Stimulated activated CD8-positive, alpha-beta memory T cell treated with anti-CD3 and anti-CD28 coated beads, Interleukin-15, amount 100 ng/mL, for 24 hours (primary cell): Measurements from ENCODE around the gene ACTR5.
"Not testable (repeated sequence)": the region's sequence is repeated elsewhere in the genome, so short reads cannot be mapped to it uniquely, and the experiment has no call there.

Source experiments
- DNase-seq: peaks from one replicate; pipeline ENCODE4 v3.0.0-alpha.2; 2020; ENCODE audit warnings: low read depth

The ACTR5 gene

GRCh38 chr20:38766071-38766470 is 17.8 kb downstream of the ACTR5 start:
- no peak for DNase-seq

- DNase-seq = no peak
Observed at GRCh38 chr20:38769376-38770295, 21.4 kb downstream of the ACTR5 start.

GRCh38 chr20:38770546-38770945 is 22.3 kb downstream of the ACTR5 start:
- no peak for DNase-seq

GRCh38 chr20:38770970-38771369 is 22.7 kb downstream of the ACTR5 start:
- no peak for DNase-seq

GRCh38 chr20:38771621-38772020 is 23.4 kb downstream of the ACTR5 start:
- no peak for DNase-seq

GRCh38 chr20:38774167-38774566 is 25.9 kb downstream of the ACTR5 start:
- DNase-seq = no peak

- DNase-seq = no peak
Observed at GRCh38 chr20:38776363-38776762, 28.1 kb downstream of the ACTR5 start.

- no peak for DNase-seq
Observed at GRCh38 chr20:38779247-38780097, 31.2 kb downstream of the ACTR5 start.

GRCh38 chr20:38782275-38782674 is 34.0 kb downstream of the ACTR5 start:
- no peak for DNase-seq

GRCh38 chr20:38787870-38788269 is 39.6 kb downstream of the ACTR5 start:
- no peak for DNase-seq

GRCh38 chr20:38789503-38790199 is 41.4 kb downstream of the ACTR5 start:
- no peak for DNase-seq

- DNase-seq = no peak
Observed at GRCh38 chr20:38790200-38791053, 42.2 kb downstream of the ACTR5 start.

- no peak for DNase-seq
Observed at GRCh38 chr20:38791291-38791690, 43.0 kb downstream of the ACTR5 start.

- no peak for DNase-seq
Observed at GRCh38 chr20:38791940-38792339, 43.7 kb downstream of the ACTR5 start.

- not testable (repeated sequence) for DNase-seq
Observed at GRCh38 chr20:38794057-38794456, 45.8 kb downstream of the ACTR5 start.

GRCh38 chr20:38798266-38798665 is 50.0 kb downstream of the ACTR5 start:
- DNase-seq = no peak

- DNase-seq = no peak
Observed at GRCh38 chr20:38799203-38799602, 50.9 kb downstream of the ACTR5 start.

- DNase-seq = no peak
Observed at GRCh38 chr20:38800882-38801281, 52.6 kb downstream of the ACTR5 start.

GRCh38 chr20:38804221-38804620 is 56.0 kb downstream of the ACTR5 start:
- no peak for DNase-seq

- peak; percentile 35 for DNase-seq
Observed at GRCh38 chr20:38804682-38805501, 56.6 kb downstream of the ACTR5 start.
